ENCODE data around the gene ZMYM4.

DNA sequence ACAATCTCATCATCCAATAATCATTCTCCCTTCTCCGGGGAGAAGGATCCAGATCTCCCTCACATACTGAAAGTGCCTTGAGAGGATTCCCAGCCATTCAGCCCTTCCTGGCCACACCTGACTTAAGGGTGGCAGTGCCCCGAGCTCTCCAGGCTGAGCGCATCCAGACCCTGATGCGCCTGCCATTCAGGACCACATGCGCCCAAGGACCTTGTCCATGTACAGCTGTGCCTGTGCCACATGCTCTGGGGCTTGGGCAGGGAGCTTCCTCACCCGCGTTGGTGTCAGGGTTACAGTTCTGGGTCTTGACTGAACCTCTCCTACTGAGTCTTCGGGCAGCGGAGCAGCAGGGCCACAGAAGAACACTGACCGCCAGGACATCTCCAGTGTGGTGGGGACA, 167.6 kb downstream of the ZMYM4 start:
- no peak for TF ChIP-seq POLR2A (IDR thresholded peaks at IDR 0.05)
- TF ChIP-seq, protein P1, sequence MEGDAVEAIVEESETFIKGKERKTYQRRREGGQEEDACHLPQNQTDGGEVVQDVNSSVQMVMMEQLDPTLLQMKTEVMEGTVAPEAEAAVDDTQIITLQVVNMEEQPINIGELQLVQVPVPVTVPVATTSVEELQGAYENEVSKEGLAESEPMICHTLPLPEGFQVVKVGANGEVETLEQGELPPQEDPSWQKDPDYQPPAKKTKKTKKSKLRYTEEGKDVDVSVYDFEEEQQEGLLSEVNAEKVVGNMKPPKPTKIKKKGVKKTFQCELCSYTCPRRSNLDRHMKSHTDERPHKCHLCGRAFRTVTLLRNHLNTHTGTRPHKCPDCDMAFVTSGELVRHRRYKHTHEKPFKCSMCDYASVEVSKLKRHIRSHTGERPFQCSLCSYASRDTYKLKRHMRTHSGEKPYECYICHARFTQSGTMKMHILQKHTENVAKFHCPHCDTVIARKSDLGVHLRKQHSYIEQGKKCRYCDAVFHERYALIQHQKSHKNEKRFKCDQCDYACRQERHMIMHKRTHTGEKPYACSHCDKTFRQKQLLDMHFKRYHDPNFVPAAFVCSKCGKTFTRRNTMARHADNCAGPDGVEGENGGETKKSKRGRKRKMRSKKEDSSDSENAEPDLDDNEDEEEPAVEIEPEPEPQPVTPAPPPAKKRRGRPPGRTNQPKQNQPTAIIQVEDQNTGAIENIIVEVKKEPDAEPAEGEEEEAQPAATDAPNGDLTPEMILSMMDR (IDR thresholded peaks at IDR 0.05): no peak

Measured in adrenal gland (tissue), 5 donors.